Stimulated activated naive CD8-positive, alpha-beta T cell treated with anti-CD3 and anti-CD28 coated beads, Interleukin-15, amount 100 ng/mL, for 72 hours (primary cell): ENCODE data around the gene C22orf31.
A peak's percentile ranks its signal among the peaks of the same experiment; 100 is the strongest.
"Not testable (repeated sequence)": the region's sequence is repeated elsewhere in the genome, so short reads cannot be mapped to it uniquely, and the experiment has no call there.

Source experiments
- ATAC-seq: fragments of 150-1000 bp; cut with Tn5 transposase; 2 replicates; pipeline ENCODE4 v1.10.0; 2021; ENCODE audit warnings: mild to moderate bottlenecking, moderate library complexity
- DNase-seq, 2 donors: peaks; one replicate each; pipeline ENCODE4 v3.0.0; 2021 to 2022
- H3K27ac Mint-ChIP-seq, 2 donors: one replicate each; pipeline ENCODE4 v1.8.0; 2022; ENCODE audit warnings: mild to moderate bottlenecking in 2 of 2, mixed read lengths in 2 of 2, moderate library complexity in 2 of 2
- H3K27me3 Mint-ChIP-seq: one replicate; pipeline ENCODE4 v1.8.0; 2022; ENCODE audit warnings: mixed read lengths
- H3K4me1 Mint-ChIP-seq: one replicate; pipeline ENCODE4 v1.8.0; 2022; ENCODE audit warnings: mild to moderate bottlenecking, mixed read lengths
- H3K4me3 Mint-ChIP-seq, 2 donors: one replicate each; pipeline ENCODE4 v1.8.0; 2022; ENCODE audit warnings: mild to moderate bottlenecking in 2 of 2, mixed read lengths in 2 of 2, moderate library complexity in 1 of 2
- H3K9me3 Mint-ChIP-seq, 2 donors: one replicate each; pipeline ENCODE4 v1.8.0; 2022; ENCODE audit warnings: mixed read lengths in 2 of 2

The C22orf31 gene

DNA sequence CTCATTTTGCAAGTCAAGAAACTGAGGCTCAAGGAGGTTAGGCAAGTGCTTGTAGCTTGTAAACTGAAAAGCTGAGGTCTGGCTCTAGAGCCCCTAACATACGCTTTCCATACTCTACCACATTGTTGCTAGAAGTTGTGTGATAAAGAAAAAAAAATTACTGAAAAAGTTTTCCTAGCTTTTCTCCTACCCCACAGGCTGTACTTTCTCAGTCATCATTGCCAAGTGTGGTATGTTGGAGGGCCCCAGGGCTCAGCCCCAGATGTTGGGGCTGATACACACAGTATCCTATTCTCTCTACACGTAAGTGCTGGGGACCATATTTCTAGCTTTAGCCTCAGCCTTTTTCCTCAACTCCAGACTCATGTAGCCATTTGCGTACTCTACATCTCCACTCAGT, 27.2 kb upstream of the C22orf31 start:
- peaks cover 31% of the 10 kb centered on the region for H3K27me3 Mint-ChIP-seq
- DNase-seq (no peak), ATAC-seq (no peak)
- no peak overlapping the region for H3K27ac Mint-ChIP-seq
- H3K4me1 Mint-ChIP-seq, result no peaks in the 10 kb centered on the region
- no peaks in the 10 kb centered on the region for H3K9me3 Mint-ChIP-seq
- no peak overlapping the region for H3K4me3 Mint-ChIP-seq

DNA sequence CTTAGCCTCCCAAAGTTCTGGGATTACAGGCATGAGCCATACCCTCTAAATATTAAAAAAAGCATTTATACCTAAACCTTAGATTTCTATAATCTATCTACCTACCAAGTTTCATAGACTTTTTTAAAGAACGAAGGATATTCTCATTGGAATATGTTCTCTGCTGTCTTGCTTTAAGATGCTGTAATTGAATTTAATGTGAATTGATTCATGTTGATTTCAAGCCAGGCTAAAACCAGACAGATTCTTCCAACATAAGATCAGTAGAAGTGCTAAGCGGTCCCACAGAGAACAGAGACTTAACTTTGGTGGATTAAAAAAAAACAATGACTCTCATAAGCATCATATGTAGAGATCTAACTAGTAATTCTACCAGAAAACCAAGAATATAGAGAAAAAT, 25.4 kb upstream of the C22orf31 start:
- Mint-ChIP-seq H3K4me3 (no peak overlapping the region), H3K27me3 (peaks cover 23% of the 10 kb centered on the region), H3K27ac (no peak overlapping the region), H3K9me3 (no peaks in the 10 kb centered on the region), H3K4me1 (no peaks in the 10 kb centered on the region)
- no peak for DNase-seq
- ATAC-seq, result no peak

DNA sequence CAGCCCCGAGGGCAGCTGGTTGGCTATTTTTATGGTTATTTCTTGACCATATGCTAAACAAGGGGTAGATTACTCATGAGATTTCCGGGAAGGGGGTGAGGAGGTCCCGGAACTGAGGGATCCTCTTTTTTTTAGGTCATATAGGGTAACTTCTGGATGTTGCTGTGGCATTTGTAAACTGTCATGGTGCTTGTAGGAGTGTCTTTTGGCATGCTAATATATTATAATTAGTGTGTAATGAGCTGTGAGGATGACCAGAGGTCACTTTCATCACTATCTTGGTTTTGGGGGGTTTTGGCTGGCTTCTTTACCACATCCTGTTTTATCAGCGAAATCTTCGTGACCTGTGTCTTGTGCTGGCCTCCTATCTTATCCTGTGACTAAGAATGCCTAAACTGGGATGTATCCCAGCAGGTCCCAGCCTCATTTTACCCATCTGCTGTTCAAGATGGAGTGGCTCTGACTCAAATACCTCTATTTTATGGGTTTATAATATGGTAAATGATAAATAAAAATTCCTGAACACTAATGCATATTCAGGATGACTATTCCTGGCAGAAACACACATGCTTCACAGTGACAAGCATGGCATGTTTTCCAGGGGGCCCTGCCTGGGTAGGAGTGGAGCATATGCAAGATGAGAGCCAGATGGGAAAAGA, 22.4 kb upstream of the C22orf31 start:
- Mint-ChIP-seq H3K4me1 (no peaks in the 10 kb centered on the region), H3K27ac (no peak overlapping the region), H3K9me3 (no peaks in the 10 kb centered on the region), H3K27me3 (peaks cover 17% of the 10 kb centered on the region), H3K4me3 (no peak overlapping the region)
- no peak for DNase-seq
- ATAC-seq, result no peak

DNA sequence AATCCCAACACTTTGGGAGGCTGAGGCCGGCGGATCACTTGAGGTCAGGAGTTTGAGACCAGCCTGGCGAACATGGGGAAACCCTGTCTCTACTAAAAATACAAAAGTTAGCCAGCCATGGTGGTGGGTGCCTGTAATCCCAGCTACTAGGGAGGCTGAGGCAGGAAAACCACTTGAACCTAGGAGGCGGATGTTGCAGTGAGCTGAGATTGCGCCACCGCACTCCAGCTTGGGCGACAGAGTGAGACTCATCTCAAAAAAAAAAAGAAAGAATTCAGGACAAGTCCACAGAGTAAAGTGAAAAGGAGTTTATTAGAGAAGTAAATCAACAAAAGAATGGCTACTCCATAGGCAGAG, 21.9 kb upstream of the C22orf31 start:
- not testable (repeated sequence) for ATAC-seq, DNase-seq, H3K9me3 Mint-ChIP-seq, H3K27ac Mint-ChIP-seq, H3K4me3 Mint-ChIP-seq, H3K4me1 Mint-ChIP-seq
- H3K27me3 Mint-ChIP-seq, result peaks cover 17% of the 10 kb centered on the region

DNA sequence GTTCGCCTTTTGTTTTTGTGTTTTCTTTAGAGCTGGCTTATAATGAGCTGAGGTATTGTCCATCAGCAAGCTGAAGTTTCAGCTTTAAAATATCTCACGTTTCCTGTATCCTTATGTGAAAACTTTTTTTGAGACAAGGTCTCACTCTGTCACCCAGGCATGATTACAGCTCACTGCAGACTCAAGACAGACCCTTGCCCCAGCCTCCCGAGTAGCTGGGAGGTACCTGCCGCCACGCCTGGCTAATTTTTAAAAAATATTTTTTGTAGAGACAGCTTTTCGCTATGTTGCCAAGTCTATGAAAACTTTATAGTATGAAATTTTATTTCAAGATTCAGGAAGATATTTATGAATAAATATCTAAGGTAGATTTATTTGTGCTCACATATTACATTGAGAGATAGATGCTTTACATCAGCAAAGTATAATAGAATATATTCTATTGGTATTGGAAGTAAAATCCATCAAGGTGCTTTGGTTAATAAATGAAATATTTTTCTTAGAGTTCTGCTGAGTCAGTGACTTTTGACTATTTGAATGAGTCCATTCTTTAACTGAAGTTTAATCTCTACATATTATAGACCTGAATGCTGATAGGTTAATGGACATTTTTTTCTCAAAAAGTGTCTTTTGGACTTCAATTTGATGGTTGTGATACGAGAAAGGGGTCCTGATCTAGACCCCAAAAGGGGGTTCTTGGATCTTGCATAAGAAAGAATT, 21.4 kb upstream of the C22orf31 start:
- Mint-ChIP-seq H3K4me3 (no peak overlapping the region), H3K27me3 (peaks cover 23% of the 10 kb centered on the region), H3K9me3 (no peaks in the 10 kb centered on the region), H3K4me1 (no peaks in the 10 kb centered on the region), H3K27ac (no peak overlapping the region)
- no peak for DNase-seq
- ATAC-seq, result no peak

DNA sequence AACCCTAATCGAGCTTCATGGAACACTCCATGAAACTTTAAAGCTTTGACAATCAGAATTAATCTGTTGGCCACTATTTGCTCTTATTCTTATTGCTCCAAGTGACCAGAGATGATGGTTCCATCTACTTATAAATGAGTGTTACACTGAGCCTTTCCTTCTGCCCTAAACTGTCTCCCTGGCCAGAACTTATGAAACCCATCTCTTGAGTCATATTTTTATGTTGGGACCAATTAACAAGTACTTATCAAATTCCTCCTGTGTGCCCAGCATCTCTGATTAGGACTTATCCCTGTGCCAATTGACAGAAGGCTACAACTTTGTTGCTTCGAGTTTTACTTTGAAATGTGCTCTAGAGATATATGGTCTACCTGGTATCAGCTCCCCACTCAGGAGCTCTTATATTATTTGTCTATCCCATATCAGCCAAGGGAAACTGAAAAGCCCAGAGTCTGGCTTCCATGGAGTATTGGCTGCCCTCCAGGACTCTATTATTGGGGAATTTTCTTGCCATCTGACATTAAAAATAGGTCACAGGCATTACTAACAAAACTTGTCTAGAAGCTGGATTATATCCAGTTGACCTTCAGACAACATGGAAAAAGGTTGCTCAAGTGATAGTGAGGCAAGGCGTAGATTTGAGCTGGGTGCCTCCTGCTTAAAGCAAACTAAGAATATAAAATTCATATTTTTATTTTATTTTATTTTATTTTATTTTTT, 20.0 kb upstream of the C22orf31 start:
- DNase-seq (no peak), ATAC-seq (no peak)
- H3K4me3 Mint-ChIP-seq, result no peak overlapping the region
- no peak overlapping the region for H3K27ac Mint-ChIP-seq
- no peaks in the 10 kb centered on the region for H3K9me3 Mint-ChIP-seq
- no peaks in the 10 kb centered on the region for H3K4me1 Mint-ChIP-seq
- H3K27me3 Mint-ChIP-seq, result peaks cover 34% of the 10 kb centered on the region

DNA sequence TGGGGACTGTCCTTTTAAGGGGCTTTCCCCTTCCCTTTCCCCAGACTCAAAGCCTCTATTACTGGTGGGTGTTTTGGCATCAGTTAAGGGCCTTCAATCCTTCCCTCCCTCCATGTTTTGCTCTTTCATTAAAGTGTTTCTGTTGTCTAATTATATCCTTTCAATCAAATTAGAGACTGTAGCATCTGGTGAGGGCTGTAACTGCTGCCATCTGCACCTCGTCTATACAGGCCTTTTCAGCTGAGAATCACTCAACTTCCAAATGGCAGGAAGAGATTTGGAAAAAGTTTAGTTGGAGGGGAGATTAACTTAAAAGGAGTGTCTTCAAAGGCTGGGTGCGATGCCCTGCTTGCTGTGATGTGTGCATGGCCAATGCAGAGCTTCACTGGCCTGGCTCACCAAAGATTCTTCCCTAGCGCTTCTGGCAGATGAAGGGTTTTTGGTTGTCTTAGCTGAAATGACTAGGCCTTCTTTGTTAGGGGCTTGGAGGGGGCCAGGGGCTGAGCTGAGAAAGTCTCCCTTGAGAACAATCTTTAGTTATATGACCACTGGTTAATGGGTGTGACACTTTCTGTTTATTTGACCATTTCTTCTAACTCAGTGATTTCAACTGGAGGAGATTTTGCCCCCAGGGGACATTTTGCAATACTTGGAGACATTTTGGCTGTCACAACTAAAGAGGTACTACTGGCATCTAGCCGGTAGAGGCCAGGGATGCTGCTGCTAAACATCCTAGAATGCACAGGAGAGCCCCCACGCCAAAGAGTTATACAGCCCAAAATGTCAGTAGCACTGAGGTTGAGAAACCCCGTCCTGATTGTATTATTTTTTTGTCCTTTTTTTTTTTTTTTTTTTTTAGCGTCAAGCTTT, 18.7 kb upstream of the C22orf31 start:
- no peak for ATAC-seq
- H3K27ac Mint-ChIP-seq, result no peak overlapping the region
- DNase-seq, result no peak
- no peaks in the 10 kb centered on the region for H3K9me3 Mint-ChIP-seq
- no peak overlapping the region for H3K4me3 Mint-ChIP-seq
- peaks cover 43% of the 10 kb centered on the region for H3K27me3 Mint-ChIP-seq
- H3K4me1 Mint-ChIP-seq, result no peaks in the 10 kb centered on the region

DNA sequence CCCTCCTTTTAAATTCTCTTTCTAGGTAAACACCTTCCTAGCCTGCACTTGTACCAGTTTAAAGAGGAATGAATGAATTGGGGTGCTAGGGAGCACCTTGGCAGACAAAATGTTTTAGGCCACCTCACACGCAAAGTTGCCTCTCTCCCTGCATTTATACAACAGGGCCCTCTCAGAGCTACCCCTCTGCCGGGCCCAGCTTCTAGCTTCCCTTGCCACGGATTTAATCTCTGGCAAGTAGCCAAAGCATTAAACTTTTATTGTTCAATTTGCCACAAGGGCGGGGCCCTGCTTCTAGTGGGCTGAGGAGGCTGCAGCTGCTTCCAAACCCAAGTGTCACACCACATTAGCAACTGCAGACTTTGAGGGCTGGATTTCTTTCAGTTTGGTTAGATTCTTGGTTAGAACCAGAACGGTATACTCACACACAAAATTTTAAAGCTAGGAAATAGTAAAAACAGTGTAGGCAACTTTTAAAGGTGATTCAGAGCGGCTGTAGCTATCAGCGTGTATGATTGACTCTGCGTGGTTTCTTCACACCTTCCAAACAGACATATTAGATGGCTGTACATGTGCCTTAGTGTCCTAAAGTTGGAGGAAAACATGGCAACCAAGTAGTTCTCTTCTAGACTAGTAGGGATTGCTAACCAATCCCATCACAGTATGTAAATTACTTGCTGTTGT, 17.7 kb upstream of the C22orf31 start:
- H3K4me1 Mint-ChIP-seq, result peaks cover under 1% of the 10 kb centered on the region
- no peak overlapping the region for H3K4me3 Mint-ChIP-seq
- H3K27me3 Mint-ChIP-seq, result peaks cover 53% of the 10 kb centered on the region
- DNase-seq, result no peak
- ATAC-seq, result no peak
- H3K9me3 Mint-ChIP-seq, result no peaks in the 10 kb centered on the region
- H3K27ac Mint-ChIP-seq, result no peak overlapping the region

DNA sequence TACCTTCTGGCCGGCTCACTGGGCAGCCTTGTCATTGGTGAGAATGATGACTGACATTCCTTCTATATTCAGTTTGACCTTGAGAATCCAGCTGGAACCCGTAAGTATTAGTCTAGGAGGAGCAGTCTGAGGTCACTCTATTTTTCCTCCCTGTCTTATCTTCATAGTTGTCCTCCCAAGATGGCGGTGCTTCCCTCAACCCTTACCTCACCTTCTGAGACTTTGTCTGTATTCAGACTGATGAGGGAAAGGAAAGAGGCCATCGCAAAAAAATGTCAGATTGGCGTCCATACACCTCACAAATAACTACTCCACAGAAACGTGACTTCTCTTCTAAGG, 17.2 kb upstream of the C22orf31 start:
- no peak for ATAC-seq
- peaks cover 6% of the 10 kb centered on the region for H3K4me1 Mint-ChIP-seq
- DNase-seq, result no peak
- H3K27ac Mint-ChIP-seq, result no peak overlapping the region
- H3K27me3 Mint-ChIP-seq, result peaks cover 59% of the 10 kb centered on the region
- H3K9me3 Mint-ChIP-seq, result no peaks in the 10 kb centered on the region
- H3K4me3 Mint-ChIP-seq, result no peak overlapping the region

DNA sequence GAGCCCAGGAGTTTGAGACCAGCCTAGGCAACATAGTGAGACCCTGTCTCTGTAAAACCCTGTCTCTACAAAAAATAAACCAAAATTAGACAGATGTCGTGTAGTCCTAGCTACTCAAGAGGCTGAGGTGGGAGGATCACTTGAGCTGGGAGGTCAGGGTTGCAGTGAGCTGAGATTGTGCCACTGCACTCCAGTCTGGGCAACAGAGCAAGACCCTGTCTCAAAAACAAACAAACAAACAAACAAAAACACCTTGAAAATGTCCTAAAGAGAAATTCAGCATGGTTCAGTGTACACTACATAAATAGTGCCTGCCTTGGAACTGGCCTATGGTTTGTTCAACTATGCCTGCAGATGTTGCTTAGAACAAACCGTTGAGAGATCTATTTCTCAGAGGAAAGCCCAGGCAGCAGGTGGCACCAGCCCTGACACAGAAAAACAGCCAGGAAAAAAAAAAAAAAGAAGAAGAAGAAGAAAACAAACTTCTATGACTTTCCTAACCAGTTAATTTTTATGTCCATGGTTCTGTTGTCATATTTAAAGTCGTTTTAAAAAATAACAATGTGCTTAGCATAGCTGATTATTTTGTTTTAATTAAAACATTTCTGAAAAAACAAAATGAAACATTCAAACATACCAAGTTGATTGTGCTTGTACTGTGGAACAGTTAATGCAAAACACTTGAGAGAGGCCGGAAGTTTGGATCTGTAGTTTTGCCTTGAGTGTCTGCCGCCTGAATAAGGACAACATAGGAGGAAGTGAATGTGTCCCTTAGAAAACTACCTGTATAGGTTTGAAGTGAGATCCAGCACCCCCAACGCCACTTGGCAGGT, 16.6 kb upstream of the C22orf31 start:
- no peak for ATAC-seq
- no peak overlapping the region for H3K27ac Mint-ChIP-seq
- H3K4me1 Mint-ChIP-seq, result peaks cover 10% of the 10 kb centered on the region
- H3K4me3 Mint-ChIP-seq, result no peak overlapping the region
- DNase-seq, result no peak
- H3K9me3 Mint-ChIP-seq, result no peaks in the 10 kb centered on the region
- peaks cover 64% of the 10 kb centered on the region for H3K27me3 Mint-ChIP-seq

DNA sequence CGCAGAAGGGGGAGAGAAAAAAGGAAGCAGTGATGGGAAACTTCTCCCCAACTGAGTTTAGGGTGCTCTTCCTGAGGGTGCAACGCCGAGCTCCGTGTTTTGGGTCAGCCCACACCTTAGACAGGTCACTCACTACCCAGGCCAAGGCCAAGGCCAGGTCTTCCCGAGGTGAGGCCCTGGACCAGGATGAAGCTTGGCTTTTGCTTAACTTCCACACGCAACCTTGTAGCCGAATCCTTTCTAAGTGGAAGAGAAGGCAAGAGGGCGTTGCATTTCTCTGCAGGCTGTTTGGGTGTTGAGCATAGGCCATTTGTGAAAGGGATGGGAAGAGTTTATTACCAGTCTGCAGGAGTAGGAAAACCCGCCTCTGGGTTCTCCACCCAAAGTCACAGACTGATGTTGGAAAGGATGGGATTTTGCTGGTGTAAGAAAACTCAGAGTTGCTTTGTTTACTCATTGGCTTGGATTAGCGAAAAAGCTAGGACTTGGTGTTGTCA, 12.7 kb upstream of the C22orf31 start:
- Mint-ChIP-seq H3K27me3 (peaks cover 88% of the 10 kb centered on the region), H3K4me1 (peaks cover 34% of the 10 kb centered on the region), H3K4me3 (peak overlapping the region; percentile 71 to 75), H3K9me3 (no peaks in the 10 kb centered on the region), H3K27ac (no peak overlapping the region)
- DNase-seq (no peak), ATAC-seq (no peak)

DNA sequence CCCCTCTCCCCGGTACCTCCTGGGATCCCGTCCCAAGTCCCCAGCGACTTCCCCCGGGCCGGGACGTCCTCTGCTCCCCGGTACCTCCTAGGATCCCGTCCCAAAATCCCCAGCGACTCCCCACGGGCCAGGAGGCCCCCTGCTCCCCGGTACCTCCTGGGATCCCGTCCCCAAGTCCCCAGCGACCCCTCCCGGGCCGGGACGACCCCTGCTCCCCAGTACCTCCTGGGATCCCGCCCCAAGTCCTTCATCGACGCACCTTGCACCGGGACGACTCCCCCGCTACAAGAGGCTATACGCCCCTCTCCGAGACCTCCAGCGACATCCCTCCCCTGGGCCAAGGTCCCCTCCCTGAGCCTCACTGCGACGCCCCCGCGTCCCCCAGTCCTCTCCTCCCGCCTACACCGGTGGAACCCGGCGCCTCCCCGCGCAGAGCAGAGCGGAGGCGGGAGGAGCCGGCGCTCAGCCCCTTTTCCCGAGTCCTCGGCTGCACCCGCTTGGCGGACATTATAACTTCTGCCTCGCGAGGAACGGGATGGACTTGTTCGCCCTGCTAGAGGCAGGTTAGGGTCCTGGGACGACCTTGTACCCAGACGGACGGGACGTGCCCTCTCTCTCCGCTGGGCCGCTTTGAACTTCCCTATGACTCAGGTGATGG, 12.1 kb upstream of the C22orf31 start:
- Mint-ChIP-seq H3K4me3 (peak overlapping the region; percentile 71 to 75), H3K27ac (no peak overlapping the region), H3K4me1 (peaks cover 34% of the 10 kb centered on the region), H3K27me3 (peaks cover 88% of the 10 kb centered on the region), H3K9me3 (no peaks in the 10 kb centered on the region)
- DNase-seq (peak; percentile 14 to 16), ATAC-seq (no peak)

DNA sequence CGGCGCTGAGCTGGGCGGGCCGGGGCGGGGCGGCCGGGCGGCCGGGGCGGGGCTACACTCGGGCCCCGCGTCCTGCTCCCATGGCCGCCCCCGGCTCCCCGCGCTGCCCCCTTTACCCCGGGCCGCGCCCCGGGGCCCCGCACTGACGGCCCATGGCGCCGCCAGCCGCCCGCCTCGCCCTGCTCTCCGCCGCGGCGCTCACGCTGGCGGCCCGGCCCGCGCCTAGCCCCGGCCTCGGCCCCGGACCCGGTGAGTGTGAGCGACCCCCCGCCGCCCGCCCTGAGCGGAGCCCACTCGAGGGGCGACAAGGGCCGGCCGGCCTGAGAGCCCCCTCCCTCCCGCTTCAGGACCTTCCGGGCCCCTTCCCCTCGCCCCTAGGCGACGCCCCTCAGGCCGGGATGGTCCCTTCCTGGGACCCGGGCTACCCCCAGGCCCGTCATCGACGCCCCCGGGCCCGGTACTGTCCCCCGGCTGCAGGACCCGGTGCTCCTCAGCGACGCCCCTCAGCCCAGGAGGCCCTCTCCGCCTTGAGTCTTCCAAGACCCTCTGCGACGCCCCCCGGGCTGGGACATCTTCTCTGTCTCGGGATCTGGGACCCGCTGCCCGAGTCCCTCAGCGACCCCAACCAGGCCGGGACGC, 11.5 kb upstream of the C22orf31 start, which contains the start of gene KREMEN1:
KREMEN1 (plus strand) TSS at position 57 of the 639 bp plus-strand sequence; CDS start at position 153, 96 bp downstream.
- Mint-ChIP-seq H3K4me1 (peaks cover 34% of the 10 kb centered on the region), H3K4me3 (peak within 1 kb of the TSS; percentile 79 to 84), H3K9me3 (no peaks in the 10 kb centered on the region), H3K27ac (no peak within 1 kb of the TSS), H3K27me3 (peaks cover 82% of the 10 kb centered on the region)
- DNase-seq (no peak), ATAC-seq (peak; percentile 37)
